Measurements from ENCODE around the gene PDE4B. TPM values are rescaled to one million over a fixed set of nuclear protein-coding genes. Genes with fewer than 3 reads are reported as not detected.
A peak's percentile ranks its signal among the peaks of the same experiment; 100 is the strongest.

The PDE4B gene
- total RNA-seq, 1 donor from 2014 or later = 2.4 TPM

DNA sequence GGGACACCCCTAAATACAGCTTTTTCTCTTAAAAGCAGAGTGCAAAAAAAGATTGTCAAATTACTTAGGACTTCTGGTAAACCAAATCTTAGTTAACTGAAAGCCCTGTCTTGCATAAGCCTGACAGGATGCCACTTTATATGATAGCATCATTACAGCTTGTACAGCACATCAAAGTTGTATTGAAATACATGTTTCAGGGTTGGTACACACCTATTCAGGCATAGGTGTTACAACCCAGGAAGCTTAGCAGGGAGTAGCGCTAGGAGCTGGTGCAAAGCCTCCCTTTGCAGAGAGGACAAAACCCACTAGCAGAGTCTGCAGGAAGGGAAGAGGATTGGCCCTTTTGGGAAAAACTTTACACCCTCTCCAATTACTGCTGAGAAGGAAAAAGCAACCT lies 482.4 kb downstream of the PDE4B start:
- DNase-seq (ENCODE audit: low spot score) (no peak), ATAC-seq (no peak)

DNA sequence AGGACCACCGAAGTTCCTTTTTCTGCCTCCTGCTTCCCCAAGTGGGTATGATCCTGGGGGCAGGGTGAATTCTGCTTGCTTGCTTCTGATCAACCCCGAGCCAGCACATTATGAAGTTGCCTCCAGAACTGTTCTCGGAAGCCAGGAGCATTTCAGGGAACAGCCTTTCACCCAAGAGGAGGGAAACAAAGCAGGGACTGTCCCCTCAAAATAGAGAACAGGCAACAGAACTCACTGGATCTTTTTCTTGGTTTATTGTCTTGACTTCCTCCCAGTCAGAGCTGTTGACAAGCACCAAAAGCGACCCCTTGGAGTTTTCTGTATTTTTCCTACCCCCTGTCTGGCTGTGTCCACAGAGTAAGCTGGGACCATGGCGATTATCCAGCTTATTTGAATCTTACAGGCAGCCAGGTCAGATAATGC lies 482.9 kb downstream of the PDE4B start:
- ATAC-seq (no peak), DNase-seq (ENCODE audit: low spot score) (no peak)

DNA sequence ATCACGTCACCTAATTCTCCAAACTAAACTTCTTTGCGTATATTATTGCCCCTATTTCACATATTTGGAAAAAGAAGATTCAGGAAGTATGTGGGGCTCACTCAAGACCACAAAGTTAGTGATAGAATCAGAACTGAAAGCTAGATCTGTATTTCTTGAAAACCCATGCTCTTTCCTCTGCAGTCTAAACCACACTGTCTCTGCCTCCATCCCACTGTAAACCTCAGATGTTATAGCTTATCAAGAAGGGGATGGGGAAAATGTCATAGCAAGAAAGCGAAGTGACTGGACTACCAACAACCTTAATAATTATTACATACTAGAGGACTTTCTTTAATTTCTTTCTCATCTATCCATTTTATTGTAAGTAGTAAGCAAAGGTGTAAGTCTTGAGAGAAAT lies 483.5 kb downstream of the PDE4B start:
- DNase-seq (ENCODE audit: low spot score) = no peak
- no peak for ATAC-seq

DNA sequence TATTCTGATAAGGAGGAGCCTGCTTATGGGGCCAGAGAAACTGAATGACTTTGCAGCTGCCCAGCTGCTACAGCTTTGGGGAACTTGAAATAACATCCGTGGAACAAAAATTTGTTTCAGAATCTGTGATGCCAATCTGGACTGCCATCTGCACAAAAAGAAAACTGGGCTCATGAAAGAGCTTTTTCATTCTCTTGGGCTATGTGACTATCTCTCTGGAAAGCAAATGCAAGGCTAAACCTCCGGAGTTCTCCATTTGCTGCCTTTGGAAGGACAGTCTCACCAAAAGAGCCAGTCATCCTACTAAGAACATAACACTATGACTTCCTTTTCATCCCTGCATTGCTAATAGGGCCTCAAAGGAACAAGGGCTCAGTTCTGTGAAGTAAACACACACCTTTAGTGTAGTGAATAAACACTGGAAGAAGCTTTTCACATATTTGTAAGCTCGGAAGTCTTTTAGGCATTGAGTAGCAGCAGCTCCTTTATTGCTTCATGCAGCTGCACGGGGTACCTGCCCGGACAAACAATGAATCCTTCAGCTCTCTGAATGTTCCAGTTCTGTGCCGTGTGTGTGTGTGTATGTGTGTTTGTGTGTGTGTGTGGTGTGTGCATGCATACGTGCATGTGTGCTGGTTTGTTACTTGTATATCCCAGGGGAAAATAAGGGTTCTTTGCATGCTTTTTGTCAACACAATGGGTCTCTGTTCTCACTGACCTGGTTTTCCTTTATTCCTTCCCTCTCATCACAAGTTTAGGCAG lies 485.7 kb downstream of the PDE4B start:
- no peak for ATAC-seq
- DNase-seq (ENCODE audit: low spot score) = no peak

DNA sequence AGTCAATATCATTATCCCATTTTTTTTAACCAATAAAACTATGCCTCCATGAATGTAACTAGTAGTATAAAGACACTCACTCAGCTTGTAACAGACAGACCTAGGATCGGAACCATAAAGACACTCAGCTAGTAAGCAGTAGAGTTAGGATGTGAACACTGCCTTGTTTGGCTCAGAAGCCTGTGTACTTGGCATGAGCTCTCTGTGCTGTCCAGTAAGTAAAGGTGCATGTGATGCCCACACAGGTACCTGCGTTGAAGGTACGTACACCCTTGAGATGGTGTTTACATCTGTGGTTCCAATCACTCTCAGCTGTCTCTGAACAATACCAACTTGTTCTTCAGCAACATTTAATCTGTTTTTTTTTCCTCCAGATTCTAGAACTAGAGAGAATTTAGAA lies 489.1 kb downstream of the PDE4B start:
- DNase-seq (ENCODE audit: low spot score) (no peak), ATAC-seq (no peak)

DNA sequence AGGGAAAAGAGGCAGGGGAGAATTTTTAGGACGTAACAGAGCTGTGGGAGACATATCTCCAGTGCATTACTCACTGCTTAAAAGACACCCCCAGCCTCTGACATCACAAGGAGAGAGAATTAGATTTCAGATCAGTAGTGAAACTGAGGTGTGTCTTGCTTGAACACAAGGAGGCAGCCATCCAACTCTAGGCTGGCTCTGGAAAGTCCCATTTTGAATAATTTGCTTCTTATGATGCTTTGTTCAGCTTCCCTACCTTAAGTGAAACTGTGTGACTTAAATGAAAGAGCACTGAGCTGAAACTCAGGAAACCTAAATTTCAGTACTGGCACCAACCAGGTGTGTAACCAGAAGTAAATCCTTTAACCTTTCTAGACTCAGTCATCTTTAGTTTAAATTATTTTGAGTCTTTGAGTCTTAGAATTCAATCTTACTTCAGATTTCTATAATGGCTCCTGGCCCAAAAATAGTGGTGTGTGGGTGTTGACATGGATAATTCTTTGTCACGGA lies 489.7 kb downstream of the PDE4B start:
- DNase-seq (ENCODE audit: low spot score) = no peak

DNA sequence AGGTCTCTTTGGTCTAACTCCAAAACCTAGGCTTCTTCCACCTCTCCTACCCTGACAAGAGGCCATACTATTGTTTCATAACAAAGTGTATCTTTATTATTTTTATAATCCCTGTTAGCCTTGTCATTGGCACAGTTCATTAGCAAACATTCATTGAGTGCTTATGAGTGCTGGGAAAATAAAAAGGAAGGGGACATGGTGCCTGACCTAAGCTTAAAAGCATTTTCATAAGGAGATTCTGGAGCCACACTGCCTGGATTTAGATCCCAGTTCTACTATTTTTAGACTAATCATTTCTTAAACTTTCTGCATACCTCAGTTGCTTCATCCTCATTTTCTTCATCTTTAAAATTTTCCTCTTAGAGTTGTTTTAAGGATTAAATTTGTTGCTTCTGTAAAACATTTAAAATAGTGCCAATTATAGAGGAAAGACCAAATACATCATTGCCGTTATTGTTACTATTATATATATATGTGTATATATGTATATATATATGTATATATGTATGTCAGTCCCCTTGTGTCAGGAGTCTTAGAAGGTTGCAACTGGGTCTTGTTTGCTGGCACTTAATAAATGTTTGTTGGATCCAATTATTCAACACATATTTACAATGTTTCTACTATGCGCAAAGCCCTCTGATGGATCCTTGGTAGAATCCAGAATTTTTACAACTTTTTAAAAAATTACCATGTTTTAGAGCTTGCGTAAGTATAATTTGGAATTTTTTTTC lies 490.4 kb downstream of the PDE4B start:
- no peak for ATAC-seq
- no peak for DNase-seq (ENCODE audit: low spot score)

More for the DNA sequence above, 489.7 kb downstream of the PDE4B start:
- ATAC-seq = no peak

DNA sequence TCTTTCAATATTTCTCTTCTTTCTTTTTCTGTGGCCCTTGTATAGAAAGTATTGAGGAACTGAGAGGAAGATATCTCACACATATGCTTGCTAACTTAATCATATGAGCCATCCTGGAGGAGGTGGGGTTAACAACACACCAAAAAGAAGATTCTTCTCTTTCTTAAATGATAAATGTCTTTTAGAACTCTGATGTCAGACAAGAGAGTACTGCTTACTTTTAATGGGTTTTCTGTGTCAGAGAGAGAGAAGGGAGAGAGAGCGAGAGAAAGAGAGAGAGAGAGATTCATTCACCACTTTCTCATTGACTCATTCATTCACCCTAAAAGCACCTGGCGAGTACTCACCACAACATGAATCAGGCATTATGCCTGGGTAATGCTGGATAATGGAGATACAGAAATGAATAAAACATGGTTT lies 490.9 kb downstream of the PDE4B start:
- no peak for ATAC-seq
- no peak for DNase-seq (ENCODE audit: low spot score)

DNA sequence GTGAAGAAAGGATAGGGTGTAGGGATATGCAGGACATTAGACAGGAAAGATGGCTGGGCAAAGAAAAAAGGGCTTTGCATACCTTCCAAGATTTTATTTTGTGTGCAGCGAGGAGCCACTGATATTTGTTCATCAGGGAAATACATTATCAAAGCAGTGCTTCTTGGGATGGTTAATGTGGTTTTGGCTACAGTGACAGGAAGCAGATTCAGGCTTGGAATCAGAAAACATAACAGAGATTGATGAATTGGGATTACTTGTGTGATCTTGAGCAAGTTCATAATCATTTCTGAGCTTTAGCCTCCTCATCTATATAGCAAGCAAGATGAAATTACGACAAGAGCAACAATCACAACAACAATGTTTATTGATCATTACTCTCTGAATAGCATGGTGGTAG lies 492.1 kb downstream of the PDE4B start:
- no peak for DNase-seq (ENCODE audit: low spot score)
- no peak for ATAC-seq

DNA sequence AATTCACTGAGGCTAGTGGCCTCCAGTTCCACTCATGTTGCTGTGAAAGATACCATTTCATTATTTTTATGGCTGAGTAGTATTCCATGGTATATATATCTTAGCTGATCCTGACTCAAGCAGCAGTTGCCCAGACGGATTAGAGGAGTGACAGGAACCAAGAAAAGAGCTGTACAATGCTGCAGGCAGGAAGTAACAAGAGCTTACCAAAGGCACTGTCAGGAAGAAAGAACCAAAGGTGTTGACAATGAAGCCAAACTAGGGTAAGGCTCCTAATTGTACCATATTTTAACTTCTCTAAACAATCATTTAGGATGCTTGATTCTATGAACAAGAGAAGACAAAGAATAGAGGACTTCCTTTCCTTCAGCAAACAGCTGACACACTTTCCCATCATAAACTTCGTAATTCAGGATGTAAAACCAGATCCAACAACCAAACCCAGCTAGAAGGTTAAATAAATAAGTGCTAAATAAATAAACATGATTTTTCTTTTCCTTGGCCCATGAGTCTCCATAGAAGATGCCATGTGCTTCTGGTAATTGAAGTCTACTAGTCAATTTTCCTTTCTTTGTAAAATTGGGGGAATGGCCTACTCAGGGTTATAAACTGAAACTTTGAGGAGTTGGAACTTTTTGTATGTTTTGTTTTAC lies 493.0 kb downstream of the PDE4B start:
- no peak for ATAC-seq

DNA sequence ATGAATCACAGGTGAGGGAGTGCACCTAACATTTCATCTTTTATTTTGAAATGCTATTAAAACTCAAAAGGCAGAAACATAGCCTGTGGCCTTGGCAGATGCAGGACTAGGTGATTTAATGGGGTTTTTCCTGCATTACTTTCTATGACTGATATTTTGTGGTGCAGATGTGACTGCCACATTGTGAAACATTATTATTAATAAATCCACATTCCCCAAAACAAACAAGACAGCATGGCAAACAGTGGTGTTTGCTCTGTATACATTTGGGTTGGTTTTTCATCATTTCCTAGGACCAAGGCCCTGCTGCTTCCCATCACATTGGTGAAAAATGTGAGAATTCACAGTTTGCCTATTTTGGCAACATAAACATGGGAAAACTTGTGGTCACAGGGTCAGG lies 493.6 kb downstream of the PDE4B start:
- ATAC-seq (no peak), DNase-seq (ENCODE audit: low spot score) (no peak)

More for the DNA sequence above, 493.0 kb downstream of the PDE4B start:
- DNase-seq (ENCODE audit: low spot score) = no peak

DNA sequence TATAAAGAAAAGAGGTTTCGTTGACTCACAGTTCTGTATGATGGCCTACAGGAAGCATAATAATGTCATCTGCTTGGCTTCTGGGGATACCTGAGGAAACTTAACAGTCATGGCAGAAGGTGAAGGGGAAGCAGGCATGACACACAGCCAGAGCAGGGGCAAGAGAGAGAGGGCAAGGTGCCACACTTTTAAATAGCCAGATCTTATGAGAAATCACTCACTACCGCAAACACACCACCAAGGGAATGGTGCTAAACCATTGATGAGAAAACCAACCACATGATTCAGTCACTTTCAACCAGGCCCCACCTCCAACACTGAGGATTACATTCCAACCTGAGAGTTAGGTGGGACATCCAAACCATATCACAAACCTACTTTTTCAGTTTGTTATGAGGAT lies 495.4 kb downstream of the PDE4B start:
- no peak for ATAC-seq
- DNase-seq (ENCODE audit: low spot score) = no peak

DNA sequence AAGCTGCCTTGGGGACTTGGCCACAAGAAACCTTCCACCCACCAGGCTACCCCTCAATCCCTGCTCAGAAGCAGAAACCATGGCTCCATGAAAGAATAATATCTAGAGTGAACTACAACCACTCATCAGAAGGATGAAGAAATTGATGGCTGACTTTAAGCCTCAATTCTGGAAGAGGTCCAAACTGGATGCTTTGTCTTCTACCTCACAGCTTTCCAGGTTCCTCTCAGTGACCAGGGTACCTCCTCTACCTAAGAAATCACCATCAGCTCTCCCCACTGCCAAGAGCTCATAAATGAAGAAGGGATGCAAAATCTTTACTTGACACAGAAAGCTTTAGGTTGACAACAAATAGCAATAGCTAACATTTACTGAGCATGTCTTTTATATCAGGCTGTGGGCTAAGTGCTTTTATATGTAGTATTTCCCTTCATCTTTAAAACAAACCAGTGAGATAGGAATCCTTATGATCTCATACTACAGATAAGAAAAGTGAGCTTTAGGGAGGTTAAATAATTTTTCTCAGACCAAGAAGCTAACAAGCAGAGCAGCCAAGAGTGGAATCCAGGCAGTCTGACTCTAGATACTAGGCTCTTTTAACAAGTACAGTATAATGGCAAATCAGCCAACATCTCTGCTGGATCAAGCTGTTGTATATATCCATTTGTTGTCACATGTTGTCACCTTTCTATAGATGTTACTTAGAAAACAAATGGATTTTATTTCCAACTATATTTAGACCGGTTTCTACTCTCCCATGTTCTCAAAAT lies 498.3 kb downstream of the PDE4B start:
- no peak for DNase-seq (ENCODE audit: low spot score)
- ATAC-seq = no peak

DNA sequence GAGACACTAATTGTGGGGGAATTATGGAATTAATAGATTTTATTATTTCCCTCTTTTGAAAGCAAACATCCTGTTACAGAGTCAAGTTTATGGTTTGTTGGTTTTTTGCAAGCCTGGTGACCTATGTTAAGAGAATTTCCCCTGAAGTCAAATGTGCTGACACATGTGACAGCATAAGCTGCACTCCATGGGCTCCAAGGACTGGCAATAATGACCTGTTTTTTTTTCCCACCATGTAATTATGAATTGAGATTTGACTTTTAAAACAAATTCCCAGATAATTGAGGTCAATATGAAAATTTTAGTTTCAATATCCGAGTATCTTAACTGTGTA lies 498.8 kb downstream of the PDE4B start:
- DNase-seq (ENCODE audit: low spot score) (no peak), ATAC-seq (no peak)

DNA sequence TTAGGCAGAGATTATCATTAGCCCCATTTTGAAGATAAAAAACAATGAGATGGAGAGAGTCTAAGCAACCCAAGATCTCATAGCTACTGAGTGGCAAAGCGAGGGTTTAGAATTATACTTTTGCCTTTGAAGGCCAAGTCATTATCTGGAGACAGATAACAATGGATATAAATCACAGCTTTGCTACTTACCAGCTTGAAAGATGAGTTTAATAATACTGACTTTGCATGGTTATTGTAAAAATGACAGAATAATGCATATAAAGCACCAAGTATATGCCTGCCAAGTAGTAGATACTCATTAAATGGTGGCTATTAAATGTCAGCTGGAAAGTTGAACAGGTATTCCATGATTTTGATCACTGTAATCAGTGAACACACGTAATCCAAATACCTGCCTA lies 499.6 kb downstream of the PDE4B start:
- ATAC-seq (no peak), DNase-seq (ENCODE audit: low spot score) (no peak)

DNA sequence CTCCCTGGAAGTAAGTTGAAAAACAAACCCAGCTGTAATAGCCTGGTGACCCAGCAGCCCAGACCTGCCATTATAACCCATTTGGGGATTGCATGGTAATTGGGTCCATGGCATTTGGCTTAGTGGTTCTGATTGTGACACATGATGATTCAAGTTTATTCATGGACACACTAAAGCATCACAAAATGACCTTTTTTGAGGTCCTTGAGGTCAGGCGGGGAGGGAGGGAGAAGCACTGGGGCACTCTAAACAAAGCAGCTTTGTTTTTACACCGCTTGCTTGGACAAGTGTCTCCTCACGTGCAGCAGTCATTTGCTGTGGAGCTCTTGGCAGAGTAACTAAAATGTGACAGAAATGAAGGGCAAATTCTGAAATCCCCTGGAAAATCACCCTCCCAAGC lies 500.2 kb downstream of the PDE4B start:
- ATAC-seq = peak; percentile 56
- no peak for DNase-seq (ENCODE audit: low spot score)

DNA sequence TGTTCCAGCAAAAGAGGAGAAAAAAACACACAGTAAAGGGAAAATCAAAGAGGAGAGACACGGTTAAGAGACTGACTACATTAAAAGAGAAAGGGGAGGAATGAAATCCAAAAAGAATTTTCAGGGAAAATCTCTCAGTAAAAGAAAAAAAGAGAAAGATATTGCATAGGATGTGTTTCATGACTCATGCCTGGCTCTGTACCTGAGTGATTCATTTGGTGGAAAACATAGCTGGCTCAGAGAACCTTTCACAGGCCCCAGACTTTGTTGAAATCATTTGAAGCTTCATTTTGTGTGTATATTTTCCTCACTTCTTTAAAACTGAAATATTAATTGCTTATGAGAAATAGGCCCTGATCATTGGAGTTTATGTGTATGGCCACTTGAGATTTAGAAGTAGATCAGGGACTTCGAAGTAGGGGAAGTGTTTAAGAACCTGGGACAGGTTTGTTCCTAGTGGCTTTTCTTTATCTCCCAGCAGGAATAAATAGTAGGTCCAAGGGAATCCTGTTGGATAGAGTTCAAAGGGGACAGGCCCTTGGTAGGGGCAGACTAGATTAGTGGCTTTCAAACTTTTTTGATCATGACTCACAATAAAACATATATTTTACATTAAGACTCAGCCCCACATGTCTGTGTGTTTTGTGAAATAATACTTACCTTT lies 502.1 kb downstream of the PDE4B start:
- ATAC-seq (no peak), DNase-seq (ENCODE audit: low spot score) (no peak)

DNA sequence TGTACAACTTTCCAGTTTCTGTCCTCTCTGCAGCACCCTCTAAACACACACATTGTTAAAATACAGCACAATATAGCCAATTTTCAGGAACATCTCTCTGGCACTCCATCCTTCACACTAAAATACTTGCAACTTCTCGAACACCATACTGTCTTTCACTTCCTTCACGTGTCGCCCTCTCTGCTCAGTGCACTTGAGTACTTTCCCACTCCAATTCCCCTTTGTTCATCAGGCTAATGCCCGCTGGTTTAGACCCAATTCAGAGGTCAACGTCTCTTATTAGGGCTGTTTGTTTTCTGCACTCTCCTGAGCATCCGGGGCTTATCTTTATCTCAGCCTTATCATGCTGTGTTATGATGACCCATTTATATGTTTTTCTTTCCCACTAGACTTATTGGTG lies 503.1 kb downstream of the PDE4B start:
- no peak for DNase-seq (ENCODE audit: low spot score)
- peak; percentile 30 for ATAC-seq

DNA sequence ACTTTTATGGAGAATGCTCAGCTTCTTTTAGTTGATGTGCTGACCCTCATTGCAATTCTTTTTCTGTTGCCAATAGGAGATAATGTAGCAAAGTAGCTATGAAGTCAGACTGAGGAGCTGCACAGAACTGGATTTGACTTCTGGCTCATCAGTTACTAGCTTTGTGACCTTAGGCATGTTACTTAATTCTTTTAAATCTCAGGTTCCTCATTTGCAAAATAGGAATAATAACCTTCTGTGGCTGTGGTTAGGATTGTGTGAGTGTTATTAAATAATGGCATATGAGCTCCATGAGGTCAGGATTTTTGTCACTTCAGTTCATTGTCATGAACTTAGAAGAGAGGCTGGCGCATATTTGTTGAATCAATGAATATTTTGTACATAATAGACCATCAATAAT lies 503.7 kb downstream of the PDE4B start:
- no peak for DNase-seq (ENCODE audit: low spot score)
- ATAC-seq = no peak

DNA sequence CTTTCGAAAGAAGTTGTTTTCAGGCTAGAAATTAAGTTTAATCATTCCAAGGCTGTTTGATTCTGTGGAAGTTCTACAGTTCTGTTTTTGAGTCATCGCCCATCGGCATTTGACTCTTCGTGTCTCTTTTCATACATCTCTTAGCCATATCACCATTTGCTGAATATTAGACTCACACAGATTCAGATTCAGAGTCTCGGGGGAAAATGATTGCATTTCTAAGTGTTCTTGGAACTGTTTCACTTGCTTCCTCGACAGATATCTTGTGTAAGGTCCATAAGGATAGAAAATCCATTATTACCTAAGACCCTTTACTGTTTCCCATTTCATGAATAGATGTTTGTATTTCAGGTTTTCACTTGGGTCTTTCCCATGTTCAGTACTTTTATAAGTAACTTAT lies 504.3 kb downstream of the PDE4B start:
- ATAC-seq (no peak), DNase-seq (ENCODE audit: low spot score) (no peak)

DNA sequence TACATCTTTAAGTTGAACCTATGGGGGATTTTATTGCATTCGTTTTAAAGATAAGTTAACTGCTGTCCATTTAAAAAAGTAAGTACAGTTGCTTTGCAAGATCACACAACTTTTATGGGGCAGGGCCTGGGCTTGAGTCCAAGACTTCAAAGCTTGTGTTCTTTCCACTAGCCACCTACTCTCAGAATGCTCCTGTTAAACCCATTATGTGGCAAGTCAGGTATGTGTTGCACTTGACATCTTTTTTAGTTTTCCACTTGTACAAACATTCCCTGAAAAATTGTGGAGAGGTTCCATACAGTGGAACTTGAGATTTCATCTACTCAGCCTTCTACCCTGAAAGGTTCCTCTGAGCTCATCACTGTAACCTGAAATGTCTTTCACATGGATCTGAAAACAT lies 505.8 kb downstream of the PDE4B start:
- DNase-seq (ENCODE audit: low spot score) (no peak), ATAC-seq (no peak)

Measured in left lobe of liver (tissue), 2 donors.